NCI-H2107 treated with DMSO at 0.1 percent for 48 hours (cell line): ENCODE data around the gene CERS1.

ENCODE experiments used
- DNase-seq: peaks from one replicate; lab custom pipeline; 2025; ENCODE audit not compliant: unreplicated experiment; lab: John Stamatoyannopoulos, UW

Gene CERS1

GRCh38 chr19:18871543-18871942 lies 24.4 kb downstream of the CERS1 start:
- no peak for DNase-seq

- DNase-seq: no peak
These were observed 25.3 kb downstream of the CERS1 start for GRCh38 chr19:18870531-18871172.

- DNase-seq: no peak
These were observed 26.0 kb downstream of the CERS1 start for GRCh38 chr19:18869781-18870530.

- no peak for DNase-seq
These were observed 26.8 kb downstream of the CERS1 start for GRCh38 chr19:18869023-18869618.

- no peak for DNase-seq
These were observed 27.5 kb downstream of the CERS1 start for GRCh38 chr19:18868380-18869022.

- no peak for DNase-seq
These were observed 28.2 kb downstream of the CERS1 start for GRCh38 chr19:18867751-18868150.

- DNase-seq: no peak
These were observed 28.8 kb downstream of the CERS1 start for GRCh38 chr19:18867199-18867598.

- no peak for DNase-seq
These were observed 29.2 kb downstream of the CERS1 start for GRCh38 chr19:18866800-18867123.

- no peak for DNase-seq
These were observed 29.8 kb downstream of the CERS1 start for GRCh38 chr19:18865973-18866799.

- no peak for DNase-seq
These were observed 30.6 kb downstream of the CERS1 start for GRCh38 chr19:18865106-18865972.

GRCh38 chr19:18863843-18864362 lies 32.1 kb downstream of the CERS1 start:
- DNase-seq: no peak

- DNase-seq: no peak
These were observed 32.7 kb downstream of the CERS1 start for GRCh38 chr19:18862976-18863842.

- DNase-seq: no peak
These were observed 34.0 kb downstream of the CERS1 start for GRCh38 chr19:18861917-18862316.

GRCh38 chr19:18861235-18861634 lies 34.7 kb downstream of the CERS1 start:
- DNase-seq: no peak

- no peak for DNase-seq
These were observed 35.2 kb downstream of the CERS1 start for GRCh38 chr19:18860725-18861124.

- DNase-seq: no peak
These were observed 35.7 kb downstream of the CERS1 start for GRCh38 chr19:18860302-18860700.

GRCh38 chr19:18859676-18860301 lies 36.2 kb downstream of the CERS1 start:
- no peak for DNase-seq

GRCh38 chr19:18858906-18859646 lies 36.9 kb downstream of the CERS1 start:
- no peak for DNase-seq
